ENCODE results near the gene RNF126.
"Not testable (repeated sequence)": the region's sequence is repeated elsewhere in the genome, so short reads cannot be mapped to it uniquely, and the experiment has no call there.

RNF126 gene

DNA sequence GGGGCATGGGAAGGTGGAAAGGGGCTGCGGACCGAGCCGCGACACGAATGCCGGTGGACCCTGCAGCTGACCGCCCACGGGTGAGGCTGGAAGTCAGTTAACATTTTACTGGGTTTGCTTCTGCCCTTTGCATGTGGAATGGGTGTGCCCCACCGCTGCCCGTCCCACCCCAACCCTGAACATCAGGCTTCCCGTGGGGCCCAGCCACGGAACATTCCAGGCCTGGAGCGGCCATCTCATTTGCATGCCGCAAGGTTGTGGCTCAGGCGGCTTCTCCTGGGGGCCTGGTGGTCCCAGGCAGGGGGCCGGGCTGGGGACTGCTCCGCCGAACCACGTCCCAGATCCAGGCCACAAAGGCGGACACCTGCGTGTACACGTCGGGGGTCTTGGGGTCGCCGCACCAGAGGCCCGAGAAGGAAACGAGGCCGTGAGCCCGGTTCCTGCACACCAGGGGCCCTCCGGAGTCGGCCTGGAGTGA is 22.5 kb upstream of the RNF126 start:
- no peak for DNase-seq

- no peak for DNase-seq
Observed at GRCh38 chr19:682678-683320, 19.8 kb upstream of the RNF126 start.

DNA sequence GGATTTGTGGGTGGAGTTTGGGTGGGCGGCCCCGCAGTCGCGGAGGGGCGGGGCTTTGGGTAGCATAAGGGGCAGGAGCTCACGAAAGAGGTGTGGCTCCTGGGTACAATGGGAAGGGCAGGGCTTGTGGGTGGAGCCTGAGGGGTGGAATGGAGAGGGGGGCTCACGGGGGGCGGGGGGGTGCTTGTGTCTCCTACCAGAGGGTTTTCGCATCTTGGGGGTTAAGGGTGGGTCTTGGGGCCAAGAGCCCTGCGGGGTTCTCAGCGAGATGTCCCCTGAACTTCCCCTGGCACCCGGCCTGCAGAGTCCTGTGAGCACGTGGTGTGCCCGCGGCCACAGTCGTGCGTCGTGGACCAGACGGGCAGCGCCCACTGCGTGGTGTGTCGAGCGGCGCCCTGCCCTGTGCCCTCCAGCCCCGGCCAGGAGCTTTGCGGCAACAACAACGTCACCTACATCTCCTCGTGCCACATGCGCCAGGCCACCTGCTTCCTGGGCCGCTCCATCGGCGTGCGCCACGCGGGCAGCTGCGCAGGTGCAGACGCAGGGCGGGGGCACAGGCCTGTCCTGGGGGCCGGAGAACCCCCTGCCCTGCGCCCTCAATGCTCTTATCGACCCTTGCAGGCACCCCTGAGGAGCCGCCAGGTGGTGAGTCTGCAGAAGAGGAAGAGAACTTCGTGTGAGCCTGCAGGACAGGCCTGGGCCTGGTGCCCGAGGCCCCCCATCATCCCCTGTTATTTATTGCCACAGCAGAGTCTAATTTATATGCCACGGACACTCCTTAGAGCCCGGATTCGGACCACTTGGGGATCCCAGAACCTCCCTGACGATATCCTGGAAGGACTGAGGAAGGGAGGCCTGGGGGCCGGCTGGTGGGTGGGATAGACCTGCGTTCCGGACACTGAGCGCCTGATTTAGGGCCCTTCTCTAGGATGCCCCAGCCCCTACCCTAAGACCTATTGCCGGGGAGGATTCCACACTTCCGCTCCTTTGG is 18.3 kb upstream of the RNF126 start:
- peak in 1 of 4 experiments; percentile 77 for DNase-seq

- peak; percentile 99 for DNase-seq
Observed at GRCh38 chr19:680287-681028, 17.4 kb upstream of the RNF126 start.

DNA sequence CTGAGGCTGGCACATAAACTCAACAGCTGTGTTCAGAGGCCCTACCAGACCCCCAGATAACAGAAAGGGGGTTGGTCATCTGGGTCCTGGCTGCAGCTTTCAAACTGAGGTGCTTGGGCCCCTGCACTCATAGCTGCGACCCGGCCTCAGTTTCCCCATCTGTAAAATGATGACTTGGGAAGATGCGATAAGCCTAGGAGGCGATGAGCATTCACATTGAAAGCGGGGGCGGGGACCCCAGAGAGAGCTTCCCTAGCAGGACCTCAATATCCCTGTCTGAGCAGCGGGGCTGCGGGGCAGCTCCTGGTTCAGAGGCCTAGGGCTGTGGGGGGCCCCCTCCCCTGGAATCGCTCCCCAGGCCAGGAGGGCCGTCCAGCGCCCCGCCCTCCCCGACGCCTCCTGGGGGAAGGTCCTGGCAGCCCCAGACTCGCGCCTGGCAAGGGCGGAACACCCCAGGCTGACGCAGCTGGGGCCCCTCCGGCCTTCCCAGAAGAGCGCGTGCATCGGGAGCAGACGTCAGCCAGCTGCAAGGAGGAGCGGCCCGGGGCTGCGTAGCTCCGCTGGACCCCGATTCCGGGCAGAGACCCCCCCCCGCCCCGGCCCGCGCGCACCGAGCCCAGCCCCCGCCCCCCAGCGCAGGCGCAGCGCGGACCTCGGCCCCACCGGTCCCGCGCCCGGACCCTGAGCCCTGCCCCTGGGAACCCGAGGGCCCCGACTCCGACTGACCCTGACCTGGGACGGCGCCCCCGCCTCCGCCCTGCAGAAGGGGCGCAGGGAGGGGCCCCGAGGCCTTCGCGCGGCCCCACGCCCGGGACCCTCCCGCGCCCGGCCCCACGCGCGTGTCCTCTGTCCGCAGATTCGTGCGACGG is 16.6 kb upstream of the RNF126 start:
- no peak for DNase-seq

DNA sequence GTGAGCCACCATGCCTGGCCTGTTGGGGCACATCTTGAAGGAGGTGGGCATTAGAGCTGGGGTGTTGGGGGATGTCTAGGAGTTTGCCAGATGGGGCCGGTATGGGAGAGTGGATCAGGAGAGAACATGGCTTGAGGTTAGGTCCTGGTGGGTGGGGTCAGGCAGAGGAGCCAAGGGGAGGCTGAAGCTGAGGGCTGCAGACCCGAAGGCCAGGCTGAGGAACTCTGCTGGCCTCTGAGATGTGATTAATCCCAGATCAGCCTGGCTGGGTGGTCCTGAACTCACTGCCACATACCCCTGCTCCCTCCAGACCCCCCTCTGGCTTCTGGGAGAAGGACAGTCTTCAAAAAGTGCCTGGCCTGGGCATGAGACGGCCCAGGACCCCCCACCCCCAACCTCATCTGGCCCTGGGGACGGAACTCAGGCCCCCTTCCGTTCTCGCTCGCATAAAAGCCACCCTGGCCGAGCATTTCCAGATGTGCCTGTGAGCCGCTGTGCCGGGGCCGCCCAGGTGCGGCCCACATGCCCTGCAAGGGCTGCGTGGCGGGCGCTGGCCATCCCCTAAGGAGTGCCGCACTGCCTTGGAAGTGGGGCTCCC is 15.9 kb upstream of the RNF126 start:
- no peak for DNase-seq

GRCh38 chr19:677601-678436 is 14.8 kb upstream of the RNF126 start:
- no peak for DNase-seq

DNA sequence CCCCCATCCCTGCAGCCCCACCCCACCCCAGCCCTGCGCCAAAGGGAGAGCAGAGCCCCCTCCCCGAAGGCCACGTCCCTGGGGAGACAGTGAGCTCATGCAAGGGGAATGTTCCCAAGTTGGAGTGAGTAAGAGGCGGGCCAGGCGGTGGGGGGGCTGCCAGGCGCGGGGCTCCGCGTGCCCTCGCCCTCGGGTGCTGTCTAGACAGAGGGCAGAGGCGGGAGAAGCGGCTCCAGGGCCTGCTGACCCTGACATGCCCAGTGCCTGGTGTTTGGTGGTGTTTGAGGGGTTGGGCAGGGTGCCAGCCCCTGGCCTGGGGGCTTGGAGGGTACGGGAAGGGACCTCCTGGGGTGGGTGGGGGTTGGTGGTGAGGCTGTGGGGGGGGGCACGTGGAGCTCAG is 14.2 kb upstream of the RNF126 start:
- DNase-seq, result no peak

GRCh38 chr19:676339-677105 is 13.5 kb upstream of the RNF126 start, which contains the start of gene FSTL3:
Gene FSTL3 (plus strand): TSS chr19:676392. CDS start chr19:676424, 32 bp downstream.
- DNase-seq, result no peak

DNA sequence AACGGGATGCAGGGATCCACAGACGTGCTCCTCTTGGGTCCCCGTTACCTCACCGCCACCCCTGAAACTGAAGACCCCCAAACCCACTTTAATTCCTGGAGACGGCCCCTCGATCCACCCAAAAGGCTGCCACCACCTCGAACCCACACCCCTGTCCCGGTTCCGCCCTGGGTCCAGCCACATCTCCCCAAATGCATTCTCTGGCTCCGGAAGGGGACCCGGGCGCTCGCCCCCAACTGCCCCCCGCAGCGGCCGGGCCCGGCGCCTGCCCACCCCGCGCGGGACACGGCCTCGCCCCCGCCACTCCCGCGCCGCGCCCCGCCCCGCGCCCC is 13.0 kb upstream of the RNF126 start:
- DNase-seq, result no peak

DNA sequence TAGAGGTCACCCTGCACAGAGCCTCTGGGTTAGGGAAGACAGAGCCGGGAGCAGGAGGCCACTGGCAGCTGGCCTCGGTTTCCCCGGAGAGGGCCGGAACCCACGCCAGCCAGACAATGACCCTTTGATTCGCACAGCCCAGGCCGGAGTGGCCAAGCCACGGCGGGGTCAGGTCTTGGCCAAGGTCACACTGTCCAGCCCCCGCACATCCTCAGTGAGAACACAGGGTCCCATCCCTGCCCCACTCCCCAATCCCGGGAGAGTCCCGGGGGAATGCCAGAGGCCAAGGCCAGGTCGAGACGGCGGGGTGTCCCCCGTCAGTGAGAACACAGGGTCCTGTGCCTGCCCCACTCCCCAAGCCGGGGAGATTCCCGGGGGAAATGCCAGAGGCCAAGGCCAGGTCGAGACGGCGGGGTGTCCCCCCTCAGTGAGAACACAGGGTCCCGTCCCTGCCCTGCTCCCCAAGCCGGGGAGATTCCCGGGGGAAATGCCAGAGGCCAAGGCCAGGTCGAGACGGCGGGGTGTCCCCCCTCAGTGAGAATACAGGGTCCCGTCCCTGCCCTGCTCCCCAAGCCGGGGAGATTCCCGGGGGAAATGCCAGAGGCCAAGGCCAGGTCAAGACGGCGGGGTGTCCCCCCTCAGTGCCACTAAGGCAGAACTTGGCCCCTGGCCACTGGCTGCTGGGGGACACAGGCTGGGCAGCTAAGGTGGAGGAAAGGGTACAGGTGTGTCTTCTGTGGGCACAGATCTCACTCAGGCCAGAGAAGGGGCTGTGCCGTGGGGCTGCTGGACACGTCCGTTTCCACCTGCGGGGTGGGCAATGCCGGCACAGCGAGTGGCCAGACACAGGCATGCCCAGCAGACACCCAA is 11.5 kb upstream of the RNF126 start:
- DNase-seq, result no peak

GRCh38 chr19:670609-671075 is 7.6 kb upstream of the RNF126 start:
- no peak for DNase-seq

DNA sequence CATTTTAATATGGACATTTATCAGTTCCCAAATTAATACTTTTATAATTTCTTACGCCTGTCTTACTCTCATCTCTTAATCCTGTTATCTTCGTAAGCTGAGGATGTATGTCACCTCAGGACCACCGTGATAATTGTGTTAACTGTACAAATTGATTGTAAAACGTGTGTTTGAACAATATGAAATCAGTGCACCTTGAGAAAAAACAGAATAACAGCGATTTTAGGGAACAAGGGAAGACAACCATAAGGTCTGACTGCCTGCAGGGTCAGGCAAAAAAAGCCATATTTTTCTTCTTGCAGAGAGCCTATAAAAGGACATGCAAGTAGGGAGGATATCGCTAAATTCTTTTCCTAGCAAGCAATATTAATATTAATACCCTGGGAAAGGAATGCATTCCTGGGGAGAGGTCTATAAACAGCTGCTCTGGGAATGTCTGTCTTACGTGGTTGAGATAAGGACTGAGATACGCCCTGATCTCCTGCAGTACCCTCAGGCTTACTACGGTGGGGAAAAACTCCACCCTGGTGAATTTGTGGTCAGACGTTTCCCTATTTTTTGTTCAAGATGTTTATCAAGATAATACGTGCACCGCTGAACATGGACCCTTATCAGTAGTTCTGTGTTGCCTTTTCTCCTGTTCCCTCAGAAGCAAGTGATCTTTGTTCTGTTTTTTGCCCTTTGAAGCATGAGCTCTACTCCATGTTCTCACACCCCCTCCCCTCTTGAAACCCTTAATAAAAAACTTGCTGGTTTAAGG is 5.8 kb upstream of the RNF126 start:
- DNase-seq, result not testable (repeated sequence)

- DNase-seq, result not testable (repeated sequence)
Observed at GRCh38 chr19:666985-667573, 4.1 kb upstream of the RNF126 start.

- DNase-seq, result peak; percentile 36 to 75 (median 53)
Observed at GRCh38 chr19:664913-665443, 2.0 kb upstream of the RNF126 start.

DNA sequence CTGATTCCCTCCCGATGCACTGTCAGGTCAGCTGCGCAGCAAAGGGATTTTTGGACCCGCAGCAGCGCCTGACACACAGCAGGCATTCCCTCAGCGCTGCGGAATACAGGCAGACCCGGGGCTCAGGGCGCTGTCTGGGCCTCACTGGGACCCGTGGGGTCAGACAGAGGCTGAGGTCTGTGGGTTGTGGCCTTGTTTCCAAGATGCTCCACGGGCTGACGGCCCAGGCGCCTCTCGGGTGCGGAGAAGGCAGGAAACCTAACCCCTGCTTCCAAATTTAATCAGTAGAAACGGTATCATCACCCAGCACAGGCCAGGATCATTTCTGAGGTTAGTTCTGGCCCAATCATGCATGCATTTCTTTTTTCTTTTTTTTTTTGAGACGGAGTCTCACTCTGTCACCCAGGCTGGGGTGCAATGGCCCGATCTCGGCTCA is 686 bp upstream of the RNF126 start:
- no peak for DNase-seq

All from activated CD4-positive, CD25-positive, alpha-beta regulatory T cell (primary cell).